Smooth muscle cell (in vitro differentiated cells): ENCODE results near the gene KRT82. TPM values are rescaled to one million over a fixed set of nuclear protein-coding genes. Genes with fewer than 3 reads are reported as not detected.
"Not testable (repeated sequence)": the region's sequence is repeated elsewhere in the genome, so short reads cannot be mapped to it uniquely, and the experiment has no call there.

ENCODE experiments used
- DNase-seq: peaks from one replicate; lab custom pipeline; 2025; ENCODE audit not compliant: unreplicated experiment; lab: John Stamatoyannopoulos, UW
- H2AFZ ChIP-seq: fragments of 200-600 bp; sonication (generic); 2 replicates; pipeline ENCODE4 v1.6.0; 2016; ENCODE audit warnings: antibody characterized with exemption, low read depth, mild to moderate bottlenecking
- H3F3A ChIP-seq: fragments of 200-600 bp; sonication (generic); 2 replicates; pipeline ENCODE4 v1.6.0; 2017; ENCODE audit warnings: antibody characterized with exemption, low read depth
- H3K27ac ChIP-seq: fragments of 200-600 bp; sonication (generic); 2 replicates; pipeline ENCODE4 v1.5.1; 2016; ENCODE audit warnings: low read depth, mild to moderate bottlenecking
- H3K27me3 ChIP-seq: fragments of 200-600 bp; sonication (generic); 2 replicates; pipeline ENCODE4 v1.6.1; 2016; ENCODE audit warnings: low read depth, mild to moderate bottlenecking
- H3K36me3 ChIP-seq: fragments of 200-600 bp; sonication (generic); 2 replicates; pipeline ENCODE4 v1.5.1; 2016; ENCODE audit warnings: low read depth
- H3K4me1 ChIP-seq: fragments of 200-600 bp; sonication (generic); 2 replicates; pipeline ENCODE4 v1.5.1; 2016; ENCODE audit warnings: low read depth
- H3K4me2 ChIP-seq: fragments of 200-600 bp; sonication (generic); 2 replicates; pipeline ENCODE4 v1.6.0; 2016; ENCODE audit warnings: mild to moderate bottlenecking
- H3K4me3 ChIP-seq: fragments of 200-600 bp; sonication (generic); 2 replicates; pipeline ENCODE4 v1.5.1; 2016; ENCODE audit warnings: mild to moderate bottlenecking
- H3K79me2 ChIP-seq: fragments of 200-600 bp; sonication (generic); 2 replicates; pipeline ENCODE4 v1.6.0; 2016; ENCODE audit warnings: low read depth, mild to moderate bottlenecking
- H3K9ac ChIP-seq: fragments of 200-600 bp; sonication (generic); 2 replicates; pipeline ENCODE4 v1.6.0; 2016; ENCODE audit warnings: low read depth
- H3K9me3 ChIP-seq: fragments of 200-600 bp; sonication (generic); replicated peaks from 2 replicates; pipeline ENCODE4 v1.5.1; 2016; ENCODE audit warnings: low read depth
- H4K20me1 ChIP-seq: fragments of 200-600 bp; sonication (generic); 2 replicates; pipeline ENCODE4 v1.6.0; 2016; ENCODE audit warnings: low read depth
- CTCF ChIP-seq: fragments of 200-600 bp; sonication (generic); IDR thresholded peaks from 2 replicates; pipeline ENCODE4 v1.5.1; 2017; ENCODE audit warnings: borderline replicate concordance, mild to moderate bottlenecking, antibody characterized with exemption; ENCODE audit not compliant: insufficient read depth, poor library complexity, severe bottlenecking
- WGBS: methylation state at CpG from one replicate; pipeline ENCODE4 v1.1.7; 2016; ENCODE audit warnings: low lambda C conversion rate; 5-methylcytosine and 5-hydroxymethylcytosine counted together
- polyA plus RNA-seq: library from polyadenylated mRNA; unstranded; fragments of >200 nt; fragmentation: Nextera tagmentation; extraction: Ambion mirVana; gene quantifications from 2 replicates; pipeline ENCODE4 v1.2.1, GENCODE V29; 2016
- total RNA-seq: library from RNA; depleted of rRNA; stranded (reverse); fragments of >200 nt; gene quantifications from 2 replicates; pipeline ENCODE4 v1.2.3, GENCODE V29; 2014

Gene KRT82
- total and polyA plus RNA-seq, 2 experiments from 2014 or later = 0.23 TPM; not detected in 1

- H4K20me1 ChIP-seq = no peaks in the 10 kb centered on the region
- no peaks in the 10 kb centered on the region for H3K27me3 ChIP-seq
- no peak for DNase-seq
- H3K79me2 ChIP-seq = no peaks in the 10 kb centered on the region
- no peak overlapping the region for H3K27ac ChIP-seq
- H3K9me3 ChIP-seq = no peaks in the 10 kb centered on the region
- H3K4me2 ChIP-seq = no peak overlapping the region
- 86% methylated on average over 10 of the region's 10 CpGs for WGBS
- no peak for TF ChIP-seq CTCF
- no peak overlapping the region for H3K9ac ChIP-seq
- no peaks in the 10 kb centered on the region for H3F3A ChIP-seq
- no peaks in the 10 kb centered on the region for H3K36me3 ChIP-seq
- no peak overlapping the region for H2AFZ ChIP-seq
- H3K4me3 ChIP-seq = no peak overlapping the region
- no peaks in the 10 kb centered on the region for H3K4me1 ChIP-seq
These were observed 5.7 kb upstream of the KRT82 start for GRCh38 chr12:52411815-52412214.

GRCh38 chr12:52410589-52411248, 4.6 kb upstream of the KRT82 start:
- no CpG with 5 or more reads among the region's 1 CpG for WGBS
- not testable (repeated sequence) for DNase-seq, H3K9me3 ChIP-seq

GRCh38 chr12:52407918-52408317, 1.8 kb upstream of the KRT82 start:
- Histone ChIP-seq H3K9ac (no peak overlapping the region), H3K4me1 (no peaks in the 10 kb centered on the region), H3K4me3 (no peak overlapping the region), H3K9me3 (no peaks in the 10 kb centered on the region), H3F3A (no peaks in the 10 kb centered on the region), H3K4me2 (no peak overlapping the region), H3K27ac (no peak overlapping the region), H4K20me1 (no peaks in the 10 kb centered on the region), H2AFZ (no peak overlapping the region), H3K27me3 (no peaks in the 10 kb centered on the region), H3K36me3 (no peaks in the 10 kb centered on the region), H3K79me2 (no peaks in the 10 kb centered on the region)
- DNase-seq = no peak
- WGBS = 91% methylated on average over 5 of the region's 5 CpGs
- no peak for TF ChIP-seq CTCF

More at GRCh38 chr12:52410589-52411248, 4.6 kb upstream of the KRT82 start:
- not testable (repeated sequence) for H3K4me2 ChIP-seq, H3F3A ChIP-seq, H3K36me3 ChIP-seq, H3K4me1 ChIP-seq, H3K27ac ChIP-seq, H2AFZ ChIP-seq, H3K27me3 ChIP-seq, H4K20me1 ChIP-seq, H3K9ac ChIP-seq, H3K79me2 ChIP-seq, H3K4me3 ChIP-seq

- Histone ChIP-seq H4K20me1 (no peaks in the 10 kb centered on the region), H3K9me3 (no peaks in the 10 kb centered on the region), H3F3A (no peaks in the 10 kb centered on the region), H3K4me2 (no peak overlapping the region), H3K36me3 (no peaks in the 10 kb centered on the region), H3K27me3 (no peaks in the 10 kb centered on the region), H3K9ac (no peak overlapping the region), H2AFZ (no peak overlapping the region), H3K4me3 (no peak overlapping the region), H3K79me2 (no peaks in the 10 kb centered on the region), H3K27ac (no peak overlapping the region), H3K4me1 (no peaks in the 10 kb centered on the region)
- TF ChIP-seq CTCF = no peak
- no peak for DNase-seq
- 96% methylated on average over 3 of the region's 3 CpGs for WGBS
These were observed 1.2 kb downstream of the KRT82 start for GRCh38 chr12:52404951-52405350.
